ENCODE data around the gene GMIP.

The GMIP gene

DNA sequence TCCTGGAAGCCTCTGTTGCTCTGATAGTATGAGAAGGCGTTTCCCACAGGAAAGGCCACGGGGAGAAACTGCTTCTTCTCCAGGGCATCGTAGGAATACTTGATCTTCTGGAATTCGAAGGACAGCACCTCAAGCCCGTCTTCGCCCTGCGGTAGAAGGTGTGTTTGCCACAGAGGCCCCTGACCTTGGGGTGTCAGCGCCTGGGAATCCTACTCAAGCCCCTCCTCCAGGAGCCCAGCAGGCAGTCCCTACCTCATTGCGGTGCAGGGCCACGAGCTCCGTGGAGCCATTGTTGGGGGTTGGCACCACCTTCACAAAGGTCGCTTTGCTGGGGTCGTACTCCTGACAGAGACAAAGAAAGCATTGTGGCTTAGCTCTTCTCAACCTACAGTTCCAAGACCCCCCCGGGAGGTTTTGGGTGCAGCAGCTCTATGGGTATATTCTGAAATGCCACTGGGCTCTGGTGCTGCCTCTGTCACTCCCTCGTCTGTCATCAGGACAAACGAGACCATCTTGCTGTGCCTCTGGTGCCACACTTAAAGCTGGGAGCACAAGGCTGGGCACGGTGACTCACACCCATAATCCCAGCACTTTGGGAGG, 16.3 kb upstream of the GMIP start:
- no peak for DNase-seq

DNA sequence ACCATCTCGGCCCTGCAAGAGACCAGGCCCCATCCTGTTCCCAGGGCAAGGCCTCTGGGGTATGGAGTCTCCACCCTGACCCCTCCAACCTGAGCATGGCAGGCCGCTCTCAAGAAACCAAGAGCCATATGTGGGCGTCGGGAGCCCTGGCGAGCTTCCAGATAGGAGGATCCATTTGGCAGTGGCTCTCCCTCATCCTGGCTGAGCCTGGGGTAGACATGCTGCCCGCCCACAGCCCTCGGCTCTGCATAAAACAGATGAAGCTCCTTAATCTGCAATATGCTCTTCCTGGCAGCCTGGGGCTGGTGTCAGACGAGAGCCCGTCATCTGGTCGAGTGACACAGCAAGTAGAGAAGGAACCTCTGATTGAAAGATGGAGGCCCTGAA, 13.9 kb upstream of the GMIP start:
- no peak for DNase-seq

DNA sequence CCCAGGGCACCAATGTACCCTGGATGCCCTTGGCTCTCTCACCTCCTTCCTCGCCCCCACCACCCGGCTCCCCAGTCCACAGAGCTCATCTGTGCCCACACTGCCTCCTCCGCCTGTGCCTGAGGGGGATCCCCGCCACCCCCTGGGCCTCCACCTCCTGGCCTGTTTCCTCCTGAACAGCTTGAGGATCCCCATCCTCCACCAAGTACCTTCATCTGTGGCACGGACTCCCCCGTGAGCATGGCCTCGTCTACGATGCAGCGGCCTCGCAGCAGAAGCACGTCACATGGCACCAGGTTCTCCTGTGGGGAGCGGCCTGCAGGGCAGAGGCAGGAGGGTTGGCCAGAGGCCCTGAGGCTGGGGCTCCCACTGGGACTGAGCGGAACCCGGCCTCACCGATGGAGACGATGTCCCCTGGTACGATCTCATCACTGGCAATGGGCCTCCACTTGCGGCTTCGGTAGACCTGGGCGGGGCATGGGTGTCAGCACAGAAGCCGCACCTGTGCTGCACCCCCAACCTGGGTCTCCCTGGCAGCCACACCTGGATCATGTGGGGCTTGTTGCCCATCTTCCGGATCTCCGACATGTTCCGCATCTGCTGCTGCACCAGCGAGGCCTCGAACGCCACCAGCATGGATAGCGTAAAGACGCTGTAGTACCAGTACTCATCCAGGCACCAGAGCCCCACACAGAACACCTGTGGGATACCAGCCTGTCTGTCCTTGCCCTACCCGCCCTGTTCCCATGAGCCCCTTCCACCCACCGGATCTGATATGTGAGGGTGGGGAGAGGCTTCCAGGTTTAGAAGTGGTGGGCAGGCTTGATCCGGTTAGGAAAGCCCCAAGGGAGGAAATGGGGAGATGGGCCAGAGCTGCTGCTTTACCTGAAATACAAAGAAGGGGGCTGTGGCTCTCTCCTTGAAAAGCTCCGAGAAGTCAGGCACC, 13.3 kb upstream of the GMIP start:
- no peak for DNase-seq

DNA sequence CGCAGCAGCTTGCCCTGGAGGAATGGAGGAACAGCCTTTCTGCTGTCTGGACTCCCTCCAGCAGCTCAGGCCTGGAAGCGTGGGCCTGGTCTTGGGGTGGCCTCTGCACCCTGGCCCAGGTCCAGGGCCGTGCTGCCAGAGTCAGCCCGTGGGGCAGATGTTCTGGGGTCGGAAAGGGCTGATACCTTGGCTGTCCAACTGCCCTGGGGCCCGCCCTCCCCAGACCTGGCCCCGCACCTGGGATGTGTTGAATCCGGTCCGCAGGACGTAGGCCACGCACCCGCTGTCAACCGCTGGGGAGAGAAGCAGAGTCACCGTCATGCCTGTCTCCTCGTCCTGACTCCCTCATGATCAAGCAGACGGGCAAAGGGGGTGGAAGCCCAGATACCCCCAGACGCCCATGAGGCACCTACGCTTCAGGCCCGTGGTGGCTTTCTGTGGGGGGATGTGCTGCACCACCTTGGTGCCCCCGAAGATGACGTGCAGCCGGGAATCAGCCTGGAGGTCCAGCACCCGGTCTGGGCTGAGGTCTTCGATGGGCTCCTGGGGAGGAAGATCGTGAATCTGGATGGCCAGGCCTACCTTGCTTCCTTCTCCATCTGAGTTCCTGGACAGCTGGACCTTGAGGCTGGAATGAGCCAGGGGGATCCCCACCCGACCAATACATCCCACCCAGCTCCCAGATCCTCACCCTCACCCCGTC, 12.3 kb upstream of the GMIP start:
- no peak for DNase-seq

DNA sequence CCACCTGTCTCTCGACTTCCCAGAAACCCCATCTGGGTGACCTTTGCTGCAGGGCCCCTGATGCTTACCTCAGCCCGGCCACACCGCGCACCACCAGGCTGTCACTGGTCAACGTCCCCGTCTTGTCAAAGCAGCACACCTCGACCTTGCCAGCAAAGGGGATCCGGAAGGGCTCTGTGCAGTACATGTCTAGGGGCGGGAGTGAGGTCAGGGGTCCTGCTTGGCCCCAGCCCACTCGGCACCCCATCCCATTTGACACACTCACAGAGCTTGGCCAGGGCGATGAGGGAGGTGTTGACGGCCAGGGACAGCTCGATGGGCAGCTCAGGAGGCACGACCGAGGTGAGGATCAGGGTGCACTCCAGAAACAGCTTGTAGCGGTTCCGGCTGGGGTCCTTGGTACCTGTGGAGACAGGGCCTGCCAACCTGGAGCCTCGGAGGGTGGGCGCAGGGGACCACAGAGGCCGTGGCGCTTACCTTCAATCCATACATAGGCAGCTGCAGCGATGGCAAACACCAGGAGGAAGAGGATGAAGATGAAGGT, 11.7 kb upstream of the GMIP start:
- no peak for DNase-seq

DNA sequence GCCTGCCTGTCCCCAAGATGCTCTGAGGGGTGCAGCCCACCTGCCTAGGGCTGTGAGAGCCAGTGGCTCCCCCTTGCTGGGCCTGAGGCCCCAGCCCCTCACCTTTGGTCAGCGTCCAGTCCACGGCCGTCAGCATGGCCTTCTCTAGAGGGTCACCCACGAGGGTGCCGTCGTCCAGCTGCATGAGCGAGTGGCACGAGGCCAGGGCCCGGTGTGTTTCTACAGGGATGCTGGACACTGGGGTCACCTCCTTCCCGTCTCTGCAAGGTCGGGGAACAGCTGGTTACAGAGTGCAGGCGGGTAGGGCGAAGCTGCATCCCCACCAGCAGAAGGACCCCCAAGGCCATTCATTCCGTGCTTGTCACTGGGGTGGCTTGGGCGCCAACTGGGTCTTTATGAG, 11.0 kb upstream of the GMIP start:
- DNase-seq = no peak

DNA sequence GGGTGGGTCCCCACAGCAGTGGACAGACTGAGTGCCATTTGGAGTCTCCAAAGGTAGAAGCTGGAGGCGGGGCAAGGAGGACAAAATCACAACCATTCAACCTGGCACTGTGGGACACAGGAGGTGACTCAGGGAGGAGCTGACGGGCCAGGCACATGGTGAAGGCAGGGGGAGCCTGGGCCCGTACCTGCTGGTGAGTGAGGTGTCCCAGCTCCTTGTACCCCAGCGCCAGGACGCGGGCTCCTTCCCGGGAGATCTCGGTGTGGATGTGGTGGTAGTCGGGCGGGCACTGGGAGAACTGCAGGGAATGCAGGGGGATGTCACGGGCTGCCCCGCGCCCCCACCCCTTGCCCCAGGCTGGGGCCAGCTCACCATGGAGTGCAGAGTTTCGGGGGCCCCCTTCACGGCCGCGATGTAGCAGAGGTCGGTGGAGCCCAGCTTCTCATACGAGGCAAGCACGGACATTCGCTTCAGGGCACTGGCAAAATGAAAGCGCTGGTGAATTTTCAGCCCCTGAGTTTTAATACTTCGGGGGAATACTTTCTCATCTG, 10.2 kb upstream of the GMIP start:
- no peak for DNase-seq

DNA sequence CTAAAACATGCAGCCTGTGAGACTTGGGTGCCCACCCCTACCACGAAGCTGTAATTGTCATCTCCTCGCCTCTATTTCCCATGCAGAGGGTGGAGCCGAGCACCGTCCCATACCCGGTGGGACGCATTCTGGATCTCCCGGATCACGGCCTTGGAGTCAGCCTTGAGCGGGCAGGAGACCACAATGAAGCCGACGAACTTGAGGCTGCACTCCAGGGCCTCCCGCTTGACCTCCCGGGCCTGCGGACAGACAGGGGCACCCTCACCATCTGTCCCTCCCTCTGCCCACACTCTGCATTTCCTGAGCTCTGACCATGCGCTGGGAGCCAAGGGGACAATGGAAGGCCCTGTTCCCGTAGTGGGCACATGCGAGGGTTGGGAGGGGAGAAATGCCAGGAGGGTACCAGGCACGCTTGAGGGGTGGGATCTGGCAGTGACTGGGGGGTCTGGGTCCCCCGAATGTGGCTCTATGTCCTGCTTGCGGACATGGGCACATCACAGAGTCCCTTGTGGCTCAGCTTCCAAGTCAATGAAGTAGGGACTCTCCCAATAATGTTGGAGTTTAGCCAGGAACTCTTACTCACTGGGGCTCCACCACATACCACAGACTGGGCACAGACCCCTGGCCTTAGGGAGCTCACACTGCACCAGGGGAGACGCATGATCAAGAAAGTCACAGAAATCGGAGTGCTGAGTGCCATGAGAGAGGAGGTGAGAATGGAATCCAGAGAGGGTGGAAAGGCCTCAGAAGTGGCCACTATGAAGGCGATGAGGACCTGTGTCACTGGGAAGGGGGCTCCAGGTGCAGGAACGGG, 9.2 kb upstream of the GMIP start:
- no peak for DNase-seq

DNA sequence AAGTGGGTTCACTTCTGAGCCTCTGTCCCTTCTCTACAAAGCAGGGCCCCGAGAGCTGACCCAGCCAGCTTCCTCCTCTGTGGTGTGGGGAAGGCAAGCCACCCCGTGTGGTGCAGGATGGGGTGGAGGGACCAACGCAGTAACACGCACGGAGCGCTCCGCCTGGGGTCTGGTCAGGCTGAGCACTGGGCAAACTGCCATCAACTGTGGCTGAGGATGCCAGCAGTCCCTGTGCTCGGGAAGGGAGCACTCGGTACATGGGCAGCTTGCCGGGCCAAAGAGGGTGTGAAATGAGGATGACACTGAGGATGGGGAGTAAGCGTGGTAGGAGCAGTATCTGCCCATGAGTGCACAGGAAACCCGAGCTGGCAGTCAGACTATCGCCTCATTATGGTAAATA, 7.6 kb upstream of the GMIP start:
- DNase-seq = no peak

DNA sequence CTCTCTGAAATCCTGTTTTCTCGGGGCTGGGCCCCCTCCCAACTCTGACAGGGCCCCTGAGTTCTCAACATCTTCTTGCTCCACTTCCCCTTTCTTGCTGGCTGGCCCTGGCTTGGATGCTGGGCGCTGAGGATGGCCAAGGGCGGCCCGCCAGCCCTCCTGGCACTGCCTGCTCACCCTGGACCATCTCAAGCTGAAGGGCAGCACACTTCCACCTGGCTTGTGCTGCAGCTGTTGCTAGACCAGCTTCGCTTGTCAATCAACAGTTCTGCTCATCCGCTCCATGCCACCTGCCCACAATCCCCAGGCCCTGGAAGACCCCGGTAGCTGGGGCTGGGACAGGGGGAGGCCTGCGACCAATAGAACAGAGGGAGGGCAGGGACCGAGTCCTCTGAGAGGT, 6.9 kb upstream of the GMIP start:
- DNase-seq = no peak

DNA sequence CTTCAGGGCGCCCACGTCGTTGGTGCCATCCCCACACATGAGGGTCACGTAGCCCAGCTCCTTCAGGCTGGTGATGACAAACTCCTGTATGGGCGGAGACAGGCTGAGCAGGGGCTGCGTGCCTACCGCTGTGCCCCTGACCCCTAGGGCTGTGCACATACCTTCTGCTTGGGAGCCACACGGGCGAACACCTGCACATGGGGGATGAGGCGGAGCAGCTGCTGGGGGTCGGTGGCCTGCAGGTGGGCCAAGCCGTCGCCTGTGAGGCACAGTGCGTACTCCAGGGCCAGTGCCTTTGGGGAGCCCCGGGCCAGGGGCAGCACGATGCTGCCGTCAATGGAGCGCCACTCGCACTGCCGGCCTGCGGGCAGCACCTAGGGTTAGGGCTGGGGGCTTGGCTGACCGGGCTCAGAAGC, 6.1 kb upstream of the GMIP start:
- DNase-seq = no peak

DNA sequence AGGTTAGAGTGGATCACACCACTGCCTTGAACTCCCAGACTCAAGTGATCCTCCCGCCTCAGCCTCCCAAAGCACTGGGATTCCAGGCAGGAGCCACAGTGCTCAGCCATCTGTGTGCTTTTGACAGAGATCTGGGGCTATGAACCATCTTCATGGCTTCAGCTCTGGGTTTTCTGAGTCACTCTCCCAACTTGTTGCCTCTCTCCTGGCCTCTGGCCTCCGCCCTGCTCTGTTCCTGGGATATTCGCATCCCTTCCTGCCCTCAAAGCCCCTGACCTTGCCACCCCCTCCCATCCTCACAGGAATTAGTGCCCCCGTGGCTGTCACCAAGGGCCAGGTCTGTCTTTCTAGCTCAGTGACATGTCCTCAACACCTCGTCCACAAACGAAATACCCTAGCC, 5.7 kb upstream of the GMIP start:
- no peak for DNase-seq

DNA sequence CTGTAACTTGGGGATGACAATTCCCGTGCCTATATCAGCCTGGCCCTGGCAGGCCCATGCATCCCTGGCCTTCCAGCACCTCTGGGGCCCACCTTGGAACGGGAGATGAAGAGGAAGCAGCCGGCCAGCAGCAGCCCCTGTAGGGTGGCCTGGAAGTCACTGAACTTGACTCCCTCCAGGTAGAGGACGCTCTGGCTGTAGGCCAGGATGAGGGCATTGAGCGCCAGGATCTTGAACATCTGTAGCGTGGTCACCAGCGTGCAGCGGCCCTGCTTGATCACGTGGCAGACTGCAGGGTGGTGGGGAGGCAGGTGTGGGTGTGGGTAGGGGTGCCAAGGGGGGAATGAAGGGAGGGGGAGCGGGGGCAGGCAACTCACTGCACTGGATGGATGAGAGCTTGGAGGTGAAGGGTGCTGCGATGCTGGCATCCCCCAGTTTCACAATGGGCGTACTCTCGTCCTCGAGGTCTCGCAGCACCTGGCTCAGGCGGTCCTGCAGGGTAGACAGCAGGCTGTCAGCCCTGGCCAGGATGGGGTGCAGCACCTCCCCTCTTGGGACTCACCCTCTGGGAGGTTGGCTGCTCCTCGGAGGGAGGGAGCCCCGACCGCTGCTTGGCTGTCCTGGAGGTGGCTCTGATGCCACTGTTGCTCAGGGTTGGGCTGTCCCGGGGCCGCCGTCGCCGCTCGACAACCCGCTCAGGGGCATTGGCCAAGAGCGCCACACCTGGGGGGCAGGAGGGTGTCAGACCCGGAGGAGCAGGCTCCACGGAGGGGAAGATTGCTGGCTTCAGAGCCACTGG, 3.8 kb upstream of the GMIP start:
- no peak for DNase-seq

DNA sequence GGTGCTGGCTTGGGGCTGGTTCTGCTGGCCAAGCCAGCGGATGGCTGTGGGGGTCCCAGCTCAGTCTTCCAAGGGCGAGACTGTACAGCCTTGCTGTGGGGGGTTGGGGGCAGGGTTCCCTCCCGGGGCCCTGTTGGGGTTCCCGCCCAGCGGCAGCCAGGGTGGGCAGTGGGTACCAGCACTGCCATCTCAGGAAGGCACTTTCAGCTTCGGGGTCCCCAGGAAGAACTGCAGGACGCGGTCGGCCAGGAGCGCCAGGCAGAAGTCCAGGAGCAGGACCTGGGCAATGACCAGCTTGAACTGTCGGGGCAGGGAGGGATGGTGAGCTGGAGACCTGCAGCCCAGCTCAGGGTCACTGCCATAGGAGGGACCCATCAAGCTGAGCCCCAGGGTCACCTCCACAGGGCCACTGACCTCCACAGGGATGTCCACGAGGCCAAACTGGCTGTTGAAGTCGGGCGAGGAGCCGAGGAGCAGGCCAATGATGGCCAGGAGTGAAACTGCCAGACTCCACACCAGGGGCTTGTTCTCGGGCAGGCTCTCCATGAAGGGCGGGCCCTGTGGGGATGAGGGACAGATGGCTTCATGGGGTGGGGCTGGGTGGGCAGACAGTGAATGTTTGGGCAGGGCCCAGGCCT, 1.9 kb upstream of the GMIP start:
- no peak for DNase-seq

DNA sequence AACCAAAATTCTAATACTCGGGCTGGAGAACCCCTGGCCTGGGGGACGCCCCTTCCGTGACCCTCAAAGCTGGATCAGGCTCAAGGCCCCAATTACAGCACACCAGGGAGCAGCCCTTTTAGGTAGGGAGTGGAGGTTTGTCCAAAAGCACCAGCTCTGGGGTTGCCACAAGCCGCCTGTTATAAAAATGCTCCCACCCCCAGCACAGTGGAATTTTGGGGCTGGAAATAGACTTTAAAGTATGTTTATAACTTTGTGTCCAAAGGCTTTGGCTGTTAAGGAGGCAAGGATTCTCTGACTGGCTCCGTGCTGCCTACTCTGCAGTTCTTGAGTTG, 564 bp upstream of the GMIP start:
- DNase-seq = no peak

DNA sequence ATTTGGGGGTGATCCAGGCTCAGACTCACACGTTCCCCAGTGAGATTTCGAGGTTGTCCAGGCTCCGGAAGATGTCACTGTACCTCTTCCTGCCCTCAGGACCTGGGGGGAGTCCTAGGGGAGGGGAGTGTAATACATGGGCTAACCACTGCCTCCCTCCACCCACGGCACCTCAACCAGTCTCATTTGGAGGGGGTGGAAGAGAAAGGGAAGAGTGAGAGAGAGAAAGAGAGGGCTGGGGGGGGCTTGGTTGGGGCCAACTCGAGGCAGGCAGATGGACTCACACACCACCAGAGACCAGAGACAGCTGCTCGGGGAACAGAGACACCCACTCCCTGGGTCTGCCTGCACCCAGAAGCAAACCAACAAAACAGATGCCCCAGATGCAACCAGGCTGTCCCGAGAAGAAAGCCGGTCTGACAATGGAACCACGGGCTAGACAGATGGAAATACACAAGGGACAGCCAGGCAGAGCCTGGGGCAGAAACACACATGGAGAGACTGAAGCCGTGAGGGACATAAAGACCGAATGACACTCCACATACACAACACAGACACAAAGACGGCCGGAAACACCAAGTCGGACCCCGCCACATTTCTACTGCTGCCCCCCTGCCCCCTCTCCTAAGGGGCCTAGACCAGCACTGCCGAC, 825 bp downstream of the GMIP start:
- DNase-seq = no peak

DNA sequence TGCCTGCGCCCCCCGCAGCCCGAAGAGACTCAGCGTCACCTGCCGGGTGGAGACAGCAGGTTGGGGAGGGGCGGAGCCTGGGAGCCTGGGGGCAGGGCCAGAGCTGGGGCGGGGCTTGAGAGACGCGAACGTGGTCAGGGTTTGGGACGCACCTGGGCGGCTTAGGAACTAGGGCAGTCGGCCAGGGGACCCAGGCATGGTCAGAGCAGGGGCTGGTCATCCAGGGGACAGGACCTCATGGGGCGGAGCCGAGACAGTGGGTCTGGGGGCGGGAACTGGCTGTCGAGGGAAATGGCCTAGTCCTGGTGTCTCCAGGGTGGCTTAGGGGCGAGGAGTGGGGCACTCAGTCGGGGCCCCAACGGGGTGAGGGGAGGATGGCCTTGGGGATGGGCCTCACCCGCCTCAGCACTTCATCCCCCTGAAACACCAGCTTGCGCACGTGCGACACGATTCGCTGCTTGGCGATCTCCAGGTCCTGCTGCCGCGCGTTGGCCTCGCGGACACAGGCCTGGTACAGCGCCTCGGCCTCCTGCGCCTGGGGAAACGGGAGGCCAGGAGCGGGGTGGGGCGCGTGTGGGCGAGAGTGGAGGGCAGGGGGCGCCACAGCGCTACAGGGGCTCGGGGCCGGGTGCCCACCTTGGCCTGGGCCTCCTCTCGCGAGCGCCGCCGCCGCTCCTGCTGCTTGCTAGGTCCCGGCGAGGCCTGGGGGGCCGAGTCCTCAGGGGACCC, 5.8 kb downstream of the GMIP start:
- DNase-seq = no peak

DNA sequence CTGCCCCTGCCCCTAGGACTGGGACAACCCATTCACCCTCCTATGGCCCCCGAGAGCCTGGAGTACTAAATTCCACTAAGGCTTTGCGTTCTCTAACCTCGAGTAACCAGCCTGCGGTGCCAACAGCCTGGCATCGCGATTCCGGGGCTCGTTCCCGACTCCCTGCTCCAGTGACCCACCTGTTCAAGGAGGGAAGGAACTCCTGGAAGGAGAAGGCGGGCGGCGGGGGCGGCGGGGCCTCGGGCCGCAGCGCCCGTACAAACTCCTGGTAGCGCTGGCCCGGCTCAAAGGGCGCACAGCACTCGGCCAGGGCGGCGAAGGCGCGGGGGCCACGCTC, 6.3 kb downstream of the GMIP start:
- no peak for DNase-seq

DNA sequence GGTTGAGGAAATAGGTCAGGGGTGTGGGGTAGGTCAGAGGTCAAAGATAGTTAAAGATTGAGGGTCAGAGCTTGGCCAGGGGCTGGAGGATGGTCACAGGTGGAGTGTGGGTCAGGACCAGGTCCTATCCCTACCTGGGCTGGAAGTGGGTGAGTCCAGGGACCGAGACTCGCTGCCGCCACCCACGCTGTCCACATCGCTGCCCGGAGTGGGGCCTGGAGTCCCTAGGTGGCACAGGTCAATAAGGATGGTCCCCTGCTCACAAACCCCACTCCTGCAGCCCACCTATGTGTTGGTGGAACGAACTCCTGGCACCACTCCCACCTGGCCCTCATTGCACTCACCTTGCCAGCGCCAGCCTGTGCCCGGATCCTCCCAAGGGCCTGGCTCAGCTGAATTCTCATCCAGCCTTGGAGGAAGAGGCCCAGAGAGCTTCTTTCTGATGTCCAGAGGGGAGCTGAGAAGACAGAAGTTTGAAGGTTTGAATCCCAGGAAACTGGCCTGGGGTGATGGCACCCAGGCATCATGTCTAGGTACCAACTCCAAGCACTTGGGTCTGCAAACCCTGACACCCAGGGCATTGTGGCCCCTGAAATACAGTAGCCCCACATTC, 6.8 kb downstream of the GMIP start:
- no peak for DNase-seq

DNA sequence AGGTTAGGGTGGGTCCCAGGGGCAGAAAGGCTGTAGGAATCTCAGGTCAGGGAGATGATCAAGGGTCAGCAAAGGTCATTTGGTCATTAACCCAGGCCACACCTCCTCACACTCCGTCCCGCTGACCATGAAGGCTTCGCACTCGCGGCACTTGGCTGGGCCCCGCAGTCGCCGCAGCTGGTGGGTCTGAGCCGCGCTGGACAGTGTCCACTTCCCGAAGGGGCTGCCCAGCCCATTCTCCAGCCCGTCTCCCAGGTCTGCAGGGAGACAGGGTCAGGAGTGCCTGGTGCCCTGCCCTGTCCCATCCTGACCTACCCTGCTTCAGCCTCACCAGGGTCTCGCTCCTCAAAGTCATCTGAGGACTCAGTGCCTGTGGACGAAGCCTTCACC, 8.1 kb downstream of the GMIP start:
- DNase-seq = no peak
